DND-41 (cell line): Measurements from ENCODE around the gene CXorf38.

ENCODE experiments used
- ATAC-seq: fragments of 200-7000 bp; cut with Tn5 transposase; 3 replicates; pipeline ENCODE4 v1.9.1; 2021; ENCODE audit warnings: low read depth; ENCODE audit not compliant: insufficient read depth
- DNase-seq: peaks from one replicate; pipeline ENCODE4 v3.0.0-alpha.2; 2020
- H2AFZ ChIP-seq: 2 replicates; pipeline ENCODE4 v1.6.0; 2012; ENCODE audit warnings: low read depth, low read length
- H3K27ac ChIP-seq: 2 replicates; pipeline ENCODE4 v1.5.1; 2012; ENCODE audit warnings: low read length, inconsistent platforms
- H3K27me3 ChIP-seq: fragments of 200-600 bp; sonication (generic); 2 replicates; pipeline ENCODE4 v1.6.0; 2012; ENCODE audit warnings: low read length, mild to moderate bottlenecking, inconsistent platforms; ENCODE audit not compliant: insufficient read depth, poor library complexity
- H3K36me3 ChIP-seq: 2 replicates; pipeline ENCODE4 v1.5.1; 2012; ENCODE audit warnings: low read length, inconsistent platforms; ENCODE audit not compliant: insufficient read depth
- H3K4me1 ChIP-seq: 2 replicates; pipeline ENCODE4 v1.5.1; 2012; ENCODE audit warnings: mild to moderate bottlenecking, low read length; ENCODE audit not compliant: insufficient read depth
- H3K4me2 ChIP-seq: 2 replicates; pipeline ENCODE4 v1.6.0; 2012; ENCODE audit warnings: mild to moderate bottlenecking, moderate library complexity, low read length, inconsistent platforms; ENCODE audit not compliant: insufficient read depth
- H3K4me3 ChIP-seq, 2 experiments: fragments of 200-600 bp in 1 of 2; shearing (Covaris generic) in 1 of 2; 2 replicates each; pipeline ENCODE4 v1.5.1; 2012 to 2016; ENCODE audit warnings: inconsistent platforms in 2 of 2, low read length in 2 of 2, mild to moderate bottlenecking in 2 of 2, low read depth in 1 of 2, moderate library complexity in 1 of 2
- H3K79me2 ChIP-seq: 2 replicates; pipeline ENCODE4 v1.6.0; 2012; ENCODE audit warnings: low read length, inconsistent platforms; ENCODE audit not compliant: insufficient read depth
- H3K9ac ChIP-seq: 2 replicates; pipeline ENCODE4 v1.6.0; 2012; ENCODE audit warnings: low read depth, mild to moderate bottlenecking, inconsistent platforms, low read length, moderate library complexity
- H3K9me3 ChIP-seq: 2 replicates; pipeline ENCODE4 v1.5.1; 2012; ENCODE audit warnings: low read length, moderate library complexity, mild to moderate bottlenecking, inconsistent platforms; ENCODE audit not compliant: insufficient read depth, severe bottlenecking
- H4K20me1 ChIP-seq: 2 replicates; pipeline ENCODE4 v1.6.0; 2012; ENCODE audit warnings: low read length; ENCODE audit not compliant: insufficient read depth
- EZH2 ChIP-seq: IDR thresholded peaks from 3 replicates; pipeline ENCODE4 v1.6.1; 2012; ENCODE audit warnings: borderline replicate concordance, low read depth, mild to moderate bottlenecking, moderate library complexity, low read length, inconsistent platforms; ENCODE audit not compliant: severe bottlenecking
- TF ChIP-seq, protein P1 (sequence below): IDR thresholded peaks from 2 replicates; pipeline ENCODE4 v1.5.1; 2012; ENCODE audit warnings: borderline replicate concordance, low read length, moderate library complexity, mild to moderate bottlenecking; ENCODE audit not compliant: poor library complexity, severe bottlenecking; ENCODE audit errors: extremely low read depth

CXorf38 gene

DNA sequence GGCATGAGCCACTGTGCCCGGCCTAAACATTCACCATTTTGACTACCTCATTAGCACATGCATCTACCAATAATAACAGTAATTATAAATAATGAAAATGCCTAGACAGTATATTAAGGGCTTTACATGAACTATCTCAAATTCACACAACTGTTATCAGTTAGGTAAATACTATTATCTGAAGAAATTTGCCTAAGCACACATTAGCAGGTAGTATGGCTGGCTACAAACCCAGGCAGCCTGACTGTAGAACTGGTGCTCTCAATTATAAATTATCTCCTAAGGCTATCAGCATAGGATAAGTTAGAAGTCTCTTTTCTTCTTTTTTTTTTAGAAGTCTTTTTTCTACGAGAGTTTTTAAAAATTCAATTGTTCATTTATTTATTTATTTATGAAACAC, 14.1 kb upstream of the CXorf38 start:
- H3K9me3 ChIP-seq: no peaks in the 10 kb centered on the region

DNA sequence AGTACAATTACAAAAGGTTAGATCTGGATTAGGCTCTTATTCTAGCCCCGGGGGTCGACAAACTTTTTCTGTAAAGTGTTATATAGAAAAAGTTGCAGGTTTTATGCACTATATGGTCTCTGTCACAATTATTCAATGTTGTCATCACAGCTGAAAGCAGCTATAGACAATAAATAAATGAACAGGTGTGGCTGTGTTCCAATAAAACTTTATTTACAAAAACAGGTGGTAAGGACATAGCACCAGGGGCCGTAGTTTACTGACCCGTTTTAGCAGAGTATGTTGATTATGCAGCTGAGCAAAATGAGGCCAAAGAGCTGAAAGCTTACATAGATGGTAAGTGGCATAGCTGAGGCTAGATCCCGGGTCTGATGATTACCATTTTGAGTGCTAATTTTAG, 13.0 kb upstream of the CXorf38 start:
- Histone ChIP-seq H3K9me3 (no peaks in the 10 kb centered on the region), H3K9ac (no peak overlapping the region), H3K4me3 (no peak overlapping the region), H3K79me2 (no peaks in the 10 kb centered on the region), H3K4me1 (no peaks in the 10 kb centered on the region), H3K27me3 (no peaks in the 10 kb centered on the region), H4K20me1 (no peaks in the 10 kb centered on the region), H3K27ac (no peak overlapping the region), H3K36me3 (peaks cover 31% of the 10 kb centered on the region), H2AFZ (no peak overlapping the region), H3K4me2 (no peak overlapping the region)
- no peak for ATAC-seq
- DNase-seq: no peak
- TF ChIP-seq, protein P1, sequence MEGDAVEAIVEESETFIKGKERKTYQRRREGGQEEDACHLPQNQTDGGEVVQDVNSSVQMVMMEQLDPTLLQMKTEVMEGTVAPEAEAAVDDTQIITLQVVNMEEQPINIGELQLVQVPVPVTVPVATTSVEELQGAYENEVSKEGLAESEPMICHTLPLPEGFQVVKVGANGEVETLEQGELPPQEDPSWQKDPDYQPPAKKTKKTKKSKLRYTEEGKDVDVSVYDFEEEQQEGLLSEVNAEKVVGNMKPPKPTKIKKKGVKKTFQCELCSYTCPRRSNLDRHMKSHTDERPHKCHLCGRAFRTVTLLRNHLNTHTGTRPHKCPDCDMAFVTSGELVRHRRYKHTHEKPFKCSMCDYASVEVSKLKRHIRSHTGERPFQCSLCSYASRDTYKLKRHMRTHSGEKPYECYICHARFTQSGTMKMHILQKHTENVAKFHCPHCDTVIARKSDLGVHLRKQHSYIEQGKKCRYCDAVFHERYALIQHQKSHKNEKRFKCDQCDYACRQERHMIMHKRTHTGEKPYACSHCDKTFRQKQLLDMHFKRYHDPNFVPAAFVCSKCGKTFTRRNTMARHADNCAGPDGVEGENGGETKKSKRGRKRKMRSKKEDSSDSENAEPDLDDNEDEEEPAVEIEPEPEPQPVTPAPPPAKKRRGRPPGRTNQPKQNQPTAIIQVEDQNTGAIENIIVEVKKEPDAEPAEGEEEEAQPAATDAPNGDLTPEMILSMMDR: no peak
- no peak for TF ChIP-seq EZH2

More for the DNA sequence above, 14.1 kb upstream of the CXorf38 start:
- no peaks in the 10 kb centered on the region for H3K4me1 ChIP-seq
- DNase-seq (no peak), ATAC-seq (no peak)
- no peak overlapping the region for H3K4me3 ChIP-seq
- H3K9ac ChIP-seq: no peak overlapping the region
- H2AFZ ChIP-seq: no peak overlapping the region
- TF ChIP-seq, protein P1: no peak
- TF ChIP-seq EZH2: no peak
- H3K27ac ChIP-seq: no peak overlapping the region
- H3K36me3 ChIP-seq: peaks cover 39% of the 10 kb centered on the region
- no peaks in the 10 kb centered on the region for H3K27me3 ChIP-seq
- H4K20me1 ChIP-seq: no peaks in the 10 kb centered on the region
- no peaks in the 10 kb centered on the region for H3K79me2 ChIP-seq
- no peak overlapping the region for H3K4me2 ChIP-seq

DNA sequence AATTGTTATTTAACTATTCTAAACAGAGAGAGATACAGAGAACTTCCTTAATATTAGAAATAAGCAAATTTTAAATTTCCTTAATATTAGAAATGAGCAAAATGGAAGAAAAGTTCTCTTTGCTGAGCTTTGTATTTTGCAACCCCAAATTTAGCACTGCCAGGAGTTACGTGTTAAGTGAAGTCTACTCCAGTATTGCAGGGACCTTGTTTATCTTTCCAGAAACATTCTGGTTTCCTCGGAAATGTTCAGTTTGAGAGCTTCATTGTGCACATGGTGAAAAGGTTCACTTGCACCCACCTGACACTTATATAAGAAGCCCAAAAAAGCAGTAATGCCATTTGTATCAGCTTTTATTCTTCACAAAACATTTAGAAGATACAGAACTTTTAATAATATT, 6.2 kb upstream of the CXorf38 start:
- peaks cover 22% of the 10 kb centered on the region for H3K36me3 ChIP-seq
- no peaks in the 10 kb centered on the region for H3K4me1 ChIP-seq
- no peaks in the 10 kb centered on the region for H3K79me2 ChIP-seq
- H3K9me3 ChIP-seq: no peaks in the 10 kb centered on the region
- H4K20me1 ChIP-seq: no peaks in the 10 kb centered on the region
- H3K4me3 ChIP-seq: no peak overlapping the region
- ATAC-seq (no peak), DNase-seq (no peak)
- no peak overlapping the region for H2AFZ ChIP-seq
- H3K4me2 ChIP-seq: no peak overlapping the region
- H3K9ac ChIP-seq: no peak overlapping the region
- H3K27me3 ChIP-seq: no peaks in the 10 kb centered on the region
- no peak for TF ChIP-seq EZH2
- TF ChIP-seq, protein P1: no peak
- no peak overlapping the region for H3K27ac ChIP-seq

DNA sequence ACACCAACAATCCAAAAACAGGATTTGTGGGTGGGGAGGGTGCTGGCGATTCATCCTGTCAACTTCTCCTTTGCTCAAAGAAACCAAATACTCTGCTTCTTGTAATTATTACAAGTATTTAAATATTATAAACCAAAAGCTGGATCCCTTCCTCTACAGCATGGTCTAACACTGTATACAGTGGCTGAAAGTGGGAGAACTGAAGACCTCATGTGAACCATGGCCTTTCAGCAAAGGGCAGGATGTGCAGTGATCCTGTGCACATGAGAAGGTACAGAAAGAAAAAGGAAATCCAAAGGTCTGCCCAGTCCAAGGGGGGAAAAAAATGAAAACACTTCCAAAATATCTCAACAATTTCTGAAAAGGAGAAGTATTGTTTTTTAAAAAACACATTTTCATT, 5.3 kb upstream of the CXorf38 start:
- TF ChIP-seq EZH2: no peak
- TF ChIP-seq, protein P1: no peak
- H2AFZ ChIP-seq: no peak overlapping the region
- ATAC-seq: no peak

More for the DNA sequence above, 5.3 kb upstream of the CXorf38 start:
- H3K36me3 ChIP-seq: peaks cover 21% of the 10 kb centered on the region; the same call in 1 of the 2 replicates
- no peaks in the 10 kb centered on the region for H3K79me2 ChIP-seq
- no peak overlapping the region for H3K4me3 ChIP-seq
- H3K27ac ChIP-seq: no peak overlapping the region
- H3K27me3 ChIP-seq: no peaks in the 10 kb centered on the region
- DNase-seq: no peak
- no peaks in the 10 kb centered on the region for H4K20me1 ChIP-seq
- H3K9ac ChIP-seq: no peak overlapping the region
- no peak overlapping the region for H3K4me2 ChIP-seq
- H3K4me1 ChIP-seq: peaks cover 6% of the 10 kb centered on the region
- no peaks in the 10 kb centered on the region for H3K9me3 ChIP-seq
